BJ (cell line): ENCODE data around the gene LINC00237. TPM values are rescaled to one million over a fixed set of nuclear protein-coding genes. Genes with fewer than 3 reads are reported as not detected.

ENCODE experiments used
- polyA plus RNA-seq: library from polyadenylated mRNA; depleted of rRNA; stranded (reverse); fragments of >200 nt; gene quantifications from 2 replicates; pipeline ENCODE4 v1.2.3, GENCODE V29; 2011; rRNA removed
- small RNA-seq: library from RNA; depleted of rRNA; stranded (forward); fragments of <200 nt; gene quantifications from one replicate; pipeline ENCODE3, GENCODE V24; 2012; ENCODE audit warnings: low replicate concordance, low read depth; ENCODE audit not compliant: insufficient read length

LINC00237 gene
- polyA plus RNA-seq, 1 experiment: not detected

Small RNA genes lying within 50 kb of the gene (small RNA-seq; reads per million reads assigned to genes)
- not detected for gene RNA5SP477

Other genes starting within 250 kb of the LINC00237 start
- gene KIZ, start 19.7 kb upstream of the LINC00237 start, polyA plus RNA-seq: 13.6 and 22.8 TPM in 2 replicates
- 48.9 and 67.7 TPM in 2 replicates for gene XRN2, start 197.0 kb upstream of the LINC00237 start, polyA plus RNA-seq